ENCODE results near the gene SLC13A2. TPM values are rescaled to one million over a fixed set of nuclear protein-coding genes. Genes with fewer than 3 reads are reported as not detected.
"Not testable (repeated sequence)": the region's sequence is repeated elsewhere in the genome, so short reads cannot be mapped to it uniquely, and the experiment has no call there.

Gene SLC13A2
- total and polyA plus RNA-seq, 10 donors: 0.03 TPM; not detected in 9

- Histone ChIP-seq H3K9me3 (no peaks in the 10 kb centered on the region), H3K4me1 (peaks cover 0 to 13% (median 1%) of the 10 kb centered on the region in 6 donors), H3K27ac (no peak overlapping the region), H3K36me3 (no peaks in the 10 kb centered on the region), H3K4me3 (no peak overlapping the region), H3K27me3 (replicated peaks in 1 of 7) (peaks cover 0 to 25% (median 0%) of the 10 kb centered on the region in 7 donors)
- WGBS, 5 donors: 53 to 68% (median 63%) methylated on average over 9 of the region's 9 CpGs
- DNase-seq: no peak
- no peak for TF ChIP-seq CTCF (IDR thresholded peaks at IDR 0.05 in 8 of 11, conservative IDR thresholded peaks at IDR 0.05 in 3 of 11)
- TF ChIP-seq POLR2A (IDR thresholded peaks at IDR 0.05): no peak
- no peak for TF ChIP-seq POLR2AphosphoS5 (IDR thresholded peaks at IDR 0.05)
- intact Hi-C loops (cut with DNase I; ENCODE audit: low total_unique reads): no loop called here
Observed at GRCh38 chr17:28466001-28466400, 7.4 kb upstream of the SLC13A2 start.

GRCh38 chr17:28466521-28467048 is 6.9 kb upstream of the SLC13A2 start:
- intact Hi-C loops (cut with DNase I; ENCODE audit: low total_unique reads): no loop called here
- no peaks in the 10 kb centered on the region for H3K9me3 ChIP-seq
- peaks cover 0 to 13% (median 1%) of the 10 kb centered on the region in 6 donors for H3K4me1 ChIP-seq
- no peaks in the 10 kb centered on the region for H3K36me3 ChIP-seq
- WGBS, 5 donors: 56 to 76% (median 66%) methylated on average over 5 of the region's 5 CpGs
- TF ChIP-seq CTCF (IDR thresholded peaks at IDR 0.05 in 8 of 11, conservative IDR thresholded peaks at IDR 0.05 in 3 of 11) (no peak), POLR2AphosphoS5 (IDR thresholded peaks at IDR 0.05) (no peak), POLR2A (IDR thresholded peaks at IDR 0.05) (no peak)
- no peak for DNase-seq
- H3K27ac ChIP-seq: no peak overlapping the region
- H3K27me3 ChIP-seq (replicated peaks in 1 of 7): peaks cover 0 to 25% (median 0%) of the 10 kb centered on the region in 7 donors
- no peak overlapping the region for H3K4me3 ChIP-seq

GRCh38 chr17:28467456-28468025 is 5.9 kb upstream of the SLC13A2 start:
- intact Hi-C loops (cut with DNase I; ENCODE audit: low total_unique reads): no loop called here
- no peak for DNase-seq

GRCh38 chr17:28468033-28468735 is 5.3 kb upstream of the SLC13A2 start:
- Histone ChIP-seq H3K4me1 (peaks cover 0 to 13% (median 1%) of the 10 kb centered on the region in 6 donors), H3K27me3 (replicated peaks in 1 of 7) (peaks cover 0 to 25% (median 0%) of the 10 kb centered on the region in 7 donors)
- H3K27ac ChIP-seq; H3K36me3 ChIP-seq; DNase-seq; intact Hi-C loops (cut with DNase I; ENCODE audit: low total_unique reads); H3K9me3 ChIP-seq; H3K4me3 ChIP-seq: not testable (repeated sequence)
- 58 to 82% (median 74%) methylated on average over 15 to 20 of the region's 20 CpGs for WGBS, 5 donors

More at GRCh38 chr17:28467456-28468025, 5.9 kb upstream of the SLC13A2 start:
- Histone ChIP-seq H3K27ac (no peak overlapping the region), H3K36me3 (no peaks in the 10 kb centered on the region), H3K27me3 (replicated peaks in 1 of 7) (peaks cover 0 to 25% (median 0%) of the 10 kb centered on the region in 7 donors), H3K4me3 (no peak overlapping the region), H3K4me1 (peaks cover 0 to 13% (median 1%) of the 10 kb centered on the region in 6 donors), H3K9me3 (no peaks in the 10 kb centered on the region)
- WGBS, 5 donors: 47 to 71% (median 56%) methylated on average over 17 of the region's 17 CpGs
- TF ChIP-seq POLR2A (IDR thresholded peaks at IDR 0.05) (no peak), CTCF (IDR thresholded peaks at IDR 0.05 in 8 of 11, conservative IDR thresholded peaks at IDR 0.05 in 3 of 11) (no peak), POLR2AphosphoS5 (IDR thresholded peaks at IDR 0.05) (no peak)

Measured in spleen (tissue), 11 donors.